RWPE2 (cell line): ENCODE results near the gene BAG5.

Experiments used
- ATAC-seq: fragments of 200-7000 bp; cut with Tn5 transposase; 3 replicates; pipeline ENCODE4 v1.9.1; 2021; ENCODE audit warnings: low read depth
- DNase-seq: peaks from one replicate; pipeline ENCODE4 v3.0.0-alpha.2; 2020; ENCODE audit warnings: low spot score
- H3K27ac ChIP-seq: fragments of 450-650 bp; 2 replicates; pipeline ENCODE4 v1.5.1; 2017; ENCODE audit warnings: mild to moderate bottlenecking; ENCODE audit not compliant: poor library complexity, severe bottlenecking
- H3K27me3 ChIP-seq: fragments of 250-450 bp; sonication (Bioruptor Pico); 2 replicates; pipeline ENCODE4 v1.5.1; 2021; ENCODE audit warnings: mild to moderate bottlenecking, moderate library complexity; ENCODE audit not compliant: insufficient read depth, poor library complexity, severe bottlenecking
- H3K36me3 ChIP-seq: fragments of 250-450 bp; sonication (Bioruptor Pico); 2 replicates; pipeline ENCODE4 v1.5.1; 2020; ENCODE audit warnings: low read depth, mild to moderate bottlenecking, moderate library complexity
- H3K4me1 ChIP-seq: fragments of 250-450 bp; sonication (Bioruptor Pico); 2 replicates; pipeline ENCODE4 v1.5.1; 2021; ENCODE audit warnings: mild to moderate bottlenecking, moderate library complexity; ENCODE audit not compliant: insufficient read depth, poor library complexity, severe bottlenecking
- H3K4me3 ChIP-seq: fragments of 250-450 bp; sonication (Bioruptor Pico); 2 replicates; pipeline ENCODE4 v1.5.1; 2021; ENCODE audit warnings: mild to moderate bottlenecking, moderate library complexity; ENCODE audit not compliant: severe bottlenecking
- H3K9me3 ChIP-seq: fragments of 250-450 bp; sonication (Bioruptor Pico); 2 replicates; pipeline ENCODE4 v1.5.1; 2021; ENCODE audit warnings: mild to moderate bottlenecking, moderate library complexity; ENCODE audit not compliant: severe bottlenecking
- CTCF ChIP-seq: fragments of 450-650 bp; IDR thresholded peaks from one replicate; pipeline ENCODE4 v1.5.1; 2017; ENCODE audit warnings: mild to moderate bottlenecking, moderate library complexity; ENCODE audit not compliant: poor library complexity, severe bottlenecking

Gene BAG5

GRCh38 chr14:103563844-103564505 lies 1.5 kb upstream of the BAG5 start:
- Histone ChIP-seq H3K27me3 (no peaks in the 10 kb centered on the region), H3K4me1 (peaks cover 11% of the 10 kb centered on the region), H3K4me3 (peak overlapping the region; percentile 89), H3K36me3 (peaks cover 22% of the 10 kb centered on the region), H3K9me3 (no peaks in the 10 kb centered on the region), H3K27ac (peak overlapping the region; percentile 94)
- no peak for DNase-seq
- TF ChIP-seq CTCF, result no peak
- ATAC-seq, result no peak

DNA sequence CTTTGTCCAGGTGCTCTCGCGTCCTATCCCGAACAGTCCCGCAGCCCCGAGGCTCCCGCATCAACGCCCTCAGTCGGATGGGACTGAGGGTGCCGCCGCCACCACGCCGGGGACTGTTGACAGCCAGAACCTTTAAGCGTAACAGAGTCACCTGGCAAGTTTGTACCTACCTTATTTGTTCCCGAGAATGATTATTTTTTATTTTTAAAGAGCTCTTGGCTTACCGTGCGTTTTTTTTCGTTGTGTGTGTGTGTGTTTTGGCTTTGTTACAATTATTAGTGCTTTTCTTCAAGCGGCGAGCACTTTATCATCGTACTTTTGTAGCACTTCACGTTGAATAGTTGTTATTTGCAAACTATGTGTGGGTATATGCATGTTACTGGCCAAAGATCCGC lies 766 bp upstream of the BAG5 start:
- peak overlapping the region; percentile 94 for H3K27ac ChIP-seq
- no peak for ATAC-seq
- H3K4me1 ChIP-seq, result peaks cover 15% of the 10 kb centered on the region
- H3K4me3 ChIP-seq, result peak overlapping the region; percentile 89
- peaks cover 28% of the 10 kb centered on the region for H3K36me3 ChIP-seq
- no peaks in the 10 kb centered on the region for H3K27me3 ChIP-seq
- no peaks in the 10 kb centered on the region for H3K9me3 ChIP-seq
- TF ChIP-seq CTCF, result no peak
- DNase-seq, result no peak

DNA sequence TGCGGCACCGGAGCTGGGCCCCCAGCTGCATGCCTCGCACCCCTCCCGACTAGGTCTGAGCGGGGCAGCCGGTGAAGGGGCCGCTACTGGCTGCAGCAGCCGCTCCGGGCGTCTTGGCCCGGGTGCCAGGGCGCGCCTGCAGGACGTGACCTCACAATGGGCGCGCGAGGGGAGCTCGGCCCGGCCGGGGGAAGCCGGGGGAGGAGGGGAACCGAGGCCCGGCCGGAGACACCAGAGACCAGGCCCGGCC lies 353 bp downstream of the BAG5 start:
- peak overlapping the region; percentile 89 for H3K4me3 ChIP-seq
- no peaks in the 10 kb centered on the region for H3K27me3 ChIP-seq
- DNase-seq (no peak), ATAC-seq (no peak)
- H3K9me3 ChIP-seq, result no peaks in the 10 kb centered on the region
- H3K4me1 ChIP-seq, result peaks cover 19% of the 10 kb centered on the region
- peaks cover 36% of the 10 kb centered on the region for H3K36me3 ChIP-seq
- peak overlapping the region; percentile 94 for H3K27ac ChIP-seq
- no peak for TF ChIP-seq CTCF

- ATAC-seq (peak; percentile 46), DNase-seq (no peak)
- Histone ChIP-seq H3K4me3 (peak overlapping the region; percentile 89), H3K27me3 (no peaks in the 10 kb centered on the region), H3K4me1 (peaks cover 19% of the 10 kb centered on the region), H3K27ac (peak overlapping the region; percentile 94), H3K9me3 (no peaks in the 10 kb centered on the region), H3K36me3 (peaks cover 39% of the 10 kb centered on the region)
- no peak for TF ChIP-seq CTCF
Observed at GRCh38 chr14:103561381-103562178, 877 bp downstream of the BAG5 start.

DNA sequence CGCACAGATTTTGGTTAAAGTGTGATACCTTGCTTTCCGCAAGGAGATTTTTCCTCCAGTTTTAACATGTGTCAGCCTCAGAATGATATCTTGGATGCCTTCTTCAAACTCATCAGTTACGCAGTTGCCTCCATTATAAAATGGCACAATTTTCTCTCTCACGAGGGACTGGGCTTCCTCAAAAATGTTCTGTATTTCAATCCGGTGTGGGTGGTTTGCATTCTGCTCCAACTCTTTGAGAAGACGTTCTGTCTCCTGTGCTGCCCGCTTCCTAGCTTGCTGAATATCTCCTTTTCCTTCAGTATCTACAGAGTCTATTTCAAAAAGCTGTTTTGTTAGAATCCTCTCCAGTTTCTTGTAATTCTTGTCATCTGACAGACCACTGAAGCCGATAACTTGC lies 1.8 kb downstream of the BAG5 start:
- DNase-seq (no peak), ATAC-seq (no peak)
- TF ChIP-seq CTCF, result no peak
- Histone ChIP-seq H3K27me3 (no peaks in the 10 kb centered on the region), H3K4me3 (peak overlapping the region; percentile 89), H3K4me1 (peaks cover 19% of the 10 kb centered on the region), H3K9me3 (no peaks in the 10 kb centered on the region), H3K27ac (peak overlapping the region; percentile 94), H3K36me3 (peaks cover 39% of the 10 kb centered on the region)
